HG03135 (cell line): ENCODE results near the gene GBF1.

Experiments
- ATAC-seq: cut with Tn5 transposase; IDR thresholded peaks from one replicate; pipeline ENCODE4 v1.9.1; 2021; ENCODE audit warnings: mild to moderate bottlenecking, moderate library complexity; ENCODE audit not compliant: unreplicated experiment

The GBF1 gene

GRCh38 chr10:102393411-102394078, 148.2 kb downstream of the GBF1 start:
- ATAC-seq: no peak

GRCh38 chr10:102394079-102394800, 148.9 kb downstream of the GBF1 start:
- peak; percentile 73 for ATAC-seq

- peak; percentile 2 for ATAC-seq
These were observed 149.6 kb downstream of the GBF1 start for GRCh38 chr10:102394801-102395399.

- ATAC-seq: peak; percentile 33
These were observed 150.3 kb downstream of the GBF1 start, which contains the start of gene NFKB2 for GRCh38 chr10:102395400-102396316. NFKB2 (plus strand) TSS chr10:102395705; CDS start chr10:102395960, 255 bp downstream.

- no peak for ATAC-seq
These were observed 151.0 kb downstream of the GBF1 start for GRCh38 chr10:102396317-102396650.

GRCh38 chr10:102396730-102397151, 151.4 kb downstream of the GBF1 start:
- ATAC-seq: no peak

GRCh38 chr10:102397222-102398171, 152.2 kb downstream of the GBF1 start:
- ATAC-seq: no peak

GRCh38 chr10:102398172-102399020, 153.1 kb downstream of the GBF1 start:
- ATAC-seq: no peak

- peak; percentile 37 for ATAC-seq
These were observed 154.1 kb downstream of the GBF1 start for GRCh38 chr10:102399217-102400021.

GRCh38 chr10:102400076-102400475, 154.7 kb downstream of the GBF1 start:
- ATAC-seq: no peak

GRCh38 chr10:102400598-102401341, 155.4 kb downstream of the GBF1 start:
- no peak for ATAC-seq

- no peak for ATAC-seq
These were observed 156.0 kb downstream of the GBF1 start for GRCh38 chr10:102401342-102401654.

- ATAC-seq: no peak
These were observed 156.6 kb downstream of the GBF1 start for GRCh38 chr10:102401735-102402511.

- no peak for ATAC-seq
These were observed 157.2 kb downstream of the GBF1 start for GRCh38 chr10:102402512-102402896.

- no peak for ATAC-seq
These were observed 157.8 kb downstream of the GBF1 start for GRCh38 chr10:102403115-102403514.

GRCh38 chr10:102404361-102405107, 159.2 kb downstream of the GBF1 start:
- no peak for ATAC-seq
